ENCODE measurements around the gene LHFPL3. TPM values are rescaled to one million over a fixed set of nuclear protein-coding genes. Genes with fewer than 3 reads are reported as not detected.

Gene LHFPL3
- total and polyA plus RNA-seq, 9 of the 15 experiments (the other 6 are each of a cell fraction or from before 2014, with no cell fraction given) = 0.21 to 0.52 TPM; not detected in 7

- FAIRE-seq (no peak), ATAC-seq (no peak; the same call in 2 of the 3 replicates), DNase-seq (ENCODE audit: extremely low read depth in 1 of 4, low spot score in 3 of 4) (no peak)
- in situ Hi-C loops (cut with MboI) (no loop called here), intact Hi-C loops (cut with micrococcal nuclease) (no loop called here)
- TF ChIP-seq SNRNP70 (optimal IDR thresholded peaks at IDR 0.05; ENCODE audit: low read depth, low read length) = no peak
- TF ChIP-seq ADNP (tag; IDR thresholded peaks at IDR 0.05) = no peak
- TF ChIP-seq ZBTB8A (IDR thresholded peaks at IDR 0.05; ENCODE audit: partially characterized antibody) = no peak
- TF ChIP-seq BRD9 (IDR thresholded peaks at IDR 0.05; ENCODE audit: low read depth, partially characterized antibody) = no peak
- H3K4me1 ChIP-seq (replicated peaks in 1 of 2; ENCODE audit: control insufficient read depth in 2 of 2, insufficient read depth in 2 of 2, low read length in 2 of 2) = peaks cover 0 to 14% of the 10 kb centered on the region in 2 experiments; a peak in 1 of 5 replicates
- POLR2A ChIA-PET = interaction anchor here (0.6 to 0.7 kb wide), 3 partner anchors 30 to 497 kb away, joined by 3 read pairs; no protein-coding TSS in a partner anchor
- H3K36me3 ChIP-seq (ENCODE audit: control insufficient read depth, insufficient read depth, low read length) = no peaks in the 10 kb centered on the region
- H3K79me2 ChIP-seq (ENCODE audit: control insufficient read depth, insufficient read depth, low read length) = no peaks in the 10 kb centered on the region
- H3K4me2 ChIP-seq (ENCODE audit: insufficient read depth, low read length) = no peak overlapping the region
- H3K9ac ChIP-seq (ENCODE audit: insufficient read depth in 1 of 2, low read depth in 2 of 2, low read length in 2 of 2) = no peak overlapping the region
- no peaks in the 10 kb centered on the region for H3K9me3 ChIP-seq (replicated peaks; ENCODE audit: control insufficient read depth, insufficient read depth, low read depth, low read length)
- H3K4me3 ChIP-seq = no peak overlapping the region
- no TSS peak for BruUV-seq (replicated peaks)
- CTCF ChIA-PET (ENCODE audit: low intra/inter-chr PET ratio) = no interaction called here
- H3K27ac ChIP-seq (ENCODE audit: extremely low read depth, low read depth, low read length) = no peak overlapping the region
- no peak overlapping the region for H2AFZ ChIP-seq (ENCODE audit: low read depth, low read length)
- 12% methylated on average over 58 of the region's 59 CpGs for WGBS (ENCODE audit: insufficient coverage, low coverage, missing lambda C conversion rate)
- H4K20me1 ChIP-seq (replicated peaks; ENCODE audit: control insufficient read depth, insufficient read depth, low read length) = no peaks in the 10 kb centered on the region
- no peaks in the 10 kb centered on the region for H3K9me1 ChIP-seq (ENCODE audit: control insufficient read depth, insufficient read depth, low read length)
- peaks cover 25 to 27% of the 10 kb centered on the region in 2 experiments for H3K27me3 ChIP-seq (ENCODE audit: control insufficient read depth in 2 of 2, insufficient read depth in 2 of 2, low read length in 2 of 2)
Observed at GRCh38 chr7:104328970-104329825, 795 bp downstream of the LHFPL3 start.

All from K562 (cell line).